Peyer's patch (tissue), 4 donors: ENCODE data around the gene NBAS.

Experiments
- POLR2A ChIP-seq, 2 donors: fragments of 450-650 bp; IDR thresholded peaks; one replicate each; pipeline ENCODE4 v1.5.1; 2017; ENCODE audit warnings: antibody characterized with exemption in 2 of 2, mild to moderate bottlenecking in 2 of 2, moderate library complexity in 2 of 2
- TF ChIP-seq, protein P1 (sequence below), 6 experiments: fragments of 450-650 bp in 4 of 6; fragments of 200-600 bp in 2 of 6; sonication (generic) in 1 of 6; IDR thresholded peaks; one replicate each; pipeline ENCODE4 v1.5.1; 2017 to 2019; ENCODE audit warnings: antibody characterized with exemption in 6 of 6, mild to moderate bottlenecking in 3 of 6, moderate library complexity in 1 of 6

DNA sequence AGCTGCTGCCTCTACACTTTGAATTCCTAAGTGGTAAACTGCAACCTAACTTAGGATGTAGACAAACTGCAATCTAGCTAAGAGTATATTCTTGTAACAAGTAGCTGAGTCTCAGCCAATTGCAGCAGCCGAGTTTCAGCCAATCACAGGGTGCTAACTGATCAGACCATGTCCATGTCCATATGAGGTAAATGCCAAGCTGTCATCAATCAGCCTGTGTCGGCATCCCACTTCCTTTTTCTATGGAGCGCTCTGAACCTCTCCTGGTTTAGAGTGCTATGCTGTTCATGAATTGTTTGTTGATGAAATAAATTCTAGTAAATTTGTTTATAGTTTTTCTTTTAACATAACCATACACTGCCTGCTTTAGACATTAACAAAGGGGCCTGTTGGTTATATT is 408.8 kb downstream of the NBAS start:
- TF ChIP-seq, protein P1, sequence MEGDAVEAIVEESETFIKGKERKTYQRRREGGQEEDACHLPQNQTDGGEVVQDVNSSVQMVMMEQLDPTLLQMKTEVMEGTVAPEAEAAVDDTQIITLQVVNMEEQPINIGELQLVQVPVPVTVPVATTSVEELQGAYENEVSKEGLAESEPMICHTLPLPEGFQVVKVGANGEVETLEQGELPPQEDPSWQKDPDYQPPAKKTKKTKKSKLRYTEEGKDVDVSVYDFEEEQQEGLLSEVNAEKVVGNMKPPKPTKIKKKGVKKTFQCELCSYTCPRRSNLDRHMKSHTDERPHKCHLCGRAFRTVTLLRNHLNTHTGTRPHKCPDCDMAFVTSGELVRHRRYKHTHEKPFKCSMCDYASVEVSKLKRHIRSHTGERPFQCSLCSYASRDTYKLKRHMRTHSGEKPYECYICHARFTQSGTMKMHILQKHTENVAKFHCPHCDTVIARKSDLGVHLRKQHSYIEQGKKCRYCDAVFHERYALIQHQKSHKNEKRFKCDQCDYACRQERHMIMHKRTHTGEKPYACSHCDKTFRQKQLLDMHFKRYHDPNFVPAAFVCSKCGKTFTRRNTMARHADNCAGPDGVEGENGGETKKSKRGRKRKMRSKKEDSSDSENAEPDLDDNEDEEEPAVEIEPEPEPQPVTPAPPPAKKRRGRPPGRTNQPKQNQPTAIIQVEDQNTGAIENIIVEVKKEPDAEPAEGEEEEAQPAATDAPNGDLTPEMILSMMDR (IDR thresholded peaks at IDR 0.05): no peak
- TF ChIP-seq POLR2A (IDR thresholded peaks at IDR 0.05): no peak
